Endothelial cell of umbilical vein (primary cell): ENCODE data around the gene SUCLG1. TPM values are rescaled to one million over a fixed set of nuclear protein-coding genes. Genes with fewer than 3 reads are reported as not detected.

ENCODE experiments used
- BruUV-seq: library from RNA; stranded (reverse); fragments of 400-500 nt; replicated peaks from 2 replicates; lab custom pipeline; 2021; lab: Mats Ljungman, UMichigan
- CTCF ChIA-PET: fragments of 300-600, 350-600 bp; sonication (Branson Sonifier 250); formaldehyde crosslinking; loops from one replicate; lab custom pipeline; 2021; ENCODE audit warnings: antibody characterized with exemption, inconsistent platforms; lab: Charles Lee
- POLR2A ChIA-PET: fragments of 300-600, 350-600 bp; sonication (Branson Sonifier 250); formaldehyde crosslinking; loops from one replicate; lab custom pipeline; 2021; ENCODE audit warnings: antibody characterized with exemption, inconsistent platforms; lab: Charles Lee
- DNase-seq: peaks from one replicate; pipeline ENCODE4 v3.0.0-alpha.2; 2011; ENCODE audit warnings: low read depth, low spot score
- FAIRE-seq: peaks from 2 replicates; lab custom pipeline; 2011; peaks lifted over from hg19 to GRCh38; lab: Jason Lieb, UNC
- H2AFZ ChIP-seq: 2 replicates; pipeline ENCODE4 v1.6.0; 2012; ENCODE audit warnings: low read depth, low read length, control low read depth, inconsistent platforms
- H3K27ac ChIP-seq: 2 replicates; pipeline ENCODE4 v1.5.1; 2011; ENCODE audit warnings: low read depth, mild to moderate bottlenecking, control low read depth, low read length, moderate library complexity; ENCODE audit not compliant: insufficient read depth
- H3K27me3 ChIP-seq, 2 experiments: 2 replicates each; pipeline versions ENCODE4 v1.6.0 to v1.6.1; 2011; ENCODE audit warnings: low read length in 2 of 2, mixed read lengths in 1 of 2; ENCODE audit not compliant: control insufficient read depth in 2 of 2, insufficient read depth in 2 of 2
- H3K36me3 ChIP-seq, 2 experiments: 2 replicates in 1 of 2; 3 replicates in 1 of 2; pipeline ENCODE4 v1.5.1; 2011; ENCODE audit warnings: low read length in 2 of 2, mild to moderate bottlenecking in 1 of 2, moderate library complexity in 1 of 2; ENCODE audit not compliant: control insufficient read depth in 2 of 2, insufficient read depth in 2 of 2; ENCODE audit errors: extremely low read depth in 1 of 2
- H3K4me1 ChIP-seq: 3 replicates; pipeline ENCODE4 v1.5.1; 2011; ENCODE audit warnings: mild to moderate bottlenecking, low read length; ENCODE audit not compliant: control insufficient read depth, insufficient read depth; ENCODE audit errors: extremely low read depth
- H3K4me2 ChIP-seq: 2 replicates; pipeline ENCODE4 v1.6.1; 2011; ENCODE audit warnings: low read length, control low read depth, mixed read lengths; ENCODE audit not compliant: insufficient read depth
- H3K4me3 ChIP-seq, 3 experiments: fragments of 200-600 bp in 1 of 3; sonication (generic), shearing (Covaris generic) in 1 of 3; replicated peaks in 1 of 3; 2 replicates each; pipeline ENCODE4 v1.5.1; 2011 to 2016; ENCODE audit warnings: control low read depth in 3 of 3, low read length in 3 of 3, mild to moderate bottlenecking in 2 of 3, inconsistent platforms in 1 of 3, low read depth in 1 of 3, moderate library complexity in 1 of 3; ENCODE audit not compliant: insufficient read depth in 1 of 3
- H3K79me2 ChIP-seq: 2 replicates; pipeline ENCODE4 v1.6.0; 2012; ENCODE audit warnings: low read length, inconsistent platforms; ENCODE audit not compliant: control insufficient read depth, insufficient read depth
- H3K9ac ChIP-seq: replicated peaks from 2 replicates; pipeline ENCODE3; 2011; ENCODE audit warnings: low read length, control low read depth; ENCODE audit not compliant: insufficient read depth; ENCODE audit errors: extremely low read depth
- H3K9me1 ChIP-seq: replicated peaks from 3 replicates; pipeline ENCODE4 v1.6.0; 2011; ENCODE audit warnings: mild to moderate bottlenecking, low read length; ENCODE audit not compliant: control insufficient read depth, insufficient read depth; ENCODE audit errors: extremely low read depth
- H3K9me3 ChIP-seq: replicated peaks from 2 replicates; pipeline ENCODE4 v1.5.1; 2012; ENCODE audit warnings: low read length, inconsistent platforms; ENCODE audit not compliant: control insufficient read depth, insufficient read depth
- H4K20me1 ChIP-seq: replicated peaks from 2 replicates; pipeline ENCODE3; 2011; ENCODE audit warnings: mild to moderate bottlenecking, low read length; ENCODE audit not compliant: control insufficient read depth, insufficient read depth; ENCODE audit errors: extremely low read depth
- FOS ChIP-seq: IDR thresholded peaks from 2 replicates; pipeline ENCODE4 v1.6.1; 2011; ENCODE audit warnings: mild to moderate bottlenecking, low read length, moderate library complexity, borderline replicate concordance; ENCODE audit not compliant: insufficient read depth
- GATA2 ChIP-seq: IDR thresholded peaks from 2 replicates; pipeline ENCODE4 v1.7.0; 2011; ENCODE audit warnings: low read depth, mild to moderate bottlenecking, moderate library complexity, mixed read lengths, low read length; ENCODE audit not compliant: insufficient read length, insufficient read depth
- JUN ChIP-seq: IDR thresholded peaks from 2 replicates; pipeline ENCODE4 v1.6.1; 2011; ENCODE audit warnings: borderline replicate concordance, low read depth; ENCODE audit not compliant: insufficient read length, insufficient read depth
- MAX ChIP-seq: IDR thresholded peaks from 2 replicates; pipeline ENCODE4 v1.6.1; 2011; ENCODE audit not compliant: insufficient read depth, insufficient read length
- MYC ChIP-seq: IDR thresholded peaks from one replicate; pipeline ENCODE4 v1.6.1; 2011; ENCODE audit warnings: mild to moderate bottlenecking, low read depth, low read length
- dilution Hi-C: fragments of 300-500 bp; cut with MboI; formaldehyde crosslinking; loops from one replicate; pipeline ENCODE4 v1.15.0; 2019; ENCODE audit warnings: low sequenced_read_pairs; ENCODE audit not compliant: extremely low pct_ligation_motif_present
- intact Hi-C: fragments of 100-400 bp; cut with micrococcal nuclease; formaldehyde crosslinking; loops from one replicate; pipeline ENCODE4 v1.10.0; 2022
- polyA plus RNA-seq, 4 experiments: library from polyadenylated mRNA; depleted of rRNA in 3 of 4; stranded (reverse) in 3 of 4; unstranded in 1 of 4; fragments of >200 nt; gene quantifications; 2 replicates each; pipeline versions ENCODE4 v1.2.1 to v1.2.3, GENCODE V29; 2011 to 2012; ENCODE audit warnings: missing spikeins in 1 of 4
- total RNA-seq: library from RNA; stranded (reverse); gene quantifications from 2 replicates; pipeline ENCODE4 v1.2.3, GENCODE V29; 2021

The SUCLG1 gene
- total and polyA plus RNA-seq, 2 donors (not counting 3 experiments of a cell fraction or from before 2014, with no cell fraction given), result 31.7 to 59.2 TPM

DNA sequence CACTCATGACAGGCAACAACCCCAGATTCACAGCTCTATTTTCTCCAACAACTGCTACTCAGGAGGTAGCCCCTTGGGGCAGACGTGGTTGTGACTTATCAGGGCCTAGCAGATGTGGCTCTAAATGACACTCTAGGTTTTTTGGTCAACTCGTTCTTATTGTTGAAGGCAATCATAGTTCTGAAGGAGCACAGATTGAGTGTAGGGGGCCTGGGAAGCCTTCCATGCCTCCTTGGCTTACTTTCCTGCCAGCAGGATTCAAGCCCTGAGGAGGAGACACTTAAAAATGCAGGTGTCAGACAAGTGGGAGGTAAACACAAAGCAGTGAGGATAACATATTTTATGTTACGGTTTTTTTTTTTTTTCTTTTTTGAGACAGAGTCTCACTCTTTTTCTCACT lies 23.5 kb upstream of the SUCLG1 start:
- no peaks in the 10 kb centered on the region for H3K9me3 ChIP-seq
- H3K4me2 ChIP-seq, result no peak overlapping the region
- BruUV-seq, result no TSS peak
- H2AFZ ChIP-seq, result no peak overlapping the region
- no peak for TF ChIP-seq JUN
- no peak for TF ChIP-seq MYC
- TF ChIP-seq GATA2, result no peak
- FAIRE-seq (no peak), DNase-seq (no peak)
- intact Hi-C loops (no loop called here), dilution Hi-C loops (no loop called here)
- no peaks in the 10 kb centered on the region for H3K36me3 ChIP-seq
- H3K27me3 ChIP-seq, result peaks cover 0 to 3% of the 10 kb centered on the region in 2 experiments
- H3K9ac ChIP-seq, result no peak overlapping the region
- H3K4me1 ChIP-seq, result no peaks in the 10 kb centered on the region
- no peaks in the 10 kb centered on the region for H3K79me2 ChIP-seq
- H4K20me1 ChIP-seq, result no peaks in the 10 kb centered on the region
- no peak overlapping the region for H3K27ac ChIP-seq
- CTCF ChIA-PET, result interaction anchor here (0.6 kb wide), 1 partner anchor 12 kb away, joined by 3 read pairs; no protein-coding TSS in a partner anchor
- H3K9me1 ChIP-seq, result no peaks in the 10 kb centered on the region
- no peak overlapping the region for H3K4me3 ChIP-seq
- POLR2A ChIA-PET, result no interaction called here

GRCh38 chr2:84481702-84482101 lies 22.6 kb upstream of the SUCLG1 start:
- BruUV-seq, result no TSS peak
- H3K4me3 ChIP-seq, result no peak overlapping the region
- H3K4me1 ChIP-seq, result no peaks in the 10 kb centered on the region
- no peak overlapping the region for H3K9ac ChIP-seq
- intact Hi-C loops, result no loop called here
- dilution Hi-C loops, result no loop called here
- ChIA-PET POLR2A (no interaction called here), CTCF (no interaction called here)
- H2AFZ ChIP-seq, result no peak overlapping the region
- no peaks in the 10 kb centered on the region for H3K9me3 ChIP-seq
- no peaks in the 10 kb centered on the region for H3K79me2 ChIP-seq
- TF ChIP-seq MAX (no peak), FOS (no peak)
- no peak overlapping the region for H3K27ac ChIP-seq
- DNase-seq (no peak), FAIRE-seq (no peak)
- H3K4me2 ChIP-seq, result no peak overlapping the region
- H3K36me3 ChIP-seq, result no peaks in the 10 kb centered on the region
- no peaks in the 10 kb centered on the region for H3K9me1 ChIP-seq
- H3K27me3 ChIP-seq, result peaks cover 0 to 3% of the 10 kb centered on the region in 2 experiments
- no peaks in the 10 kb centered on the region for H4K20me1 ChIP-seq
